Osteocyte (in vitro differentiated cells): ENCODE measurements around the gene EPS8L1. TPM values are rescaled to one million over a fixed set of nuclear protein-coding genes. Genes with fewer than 3 reads are reported as not detected.
"Not testable (repeated sequence)": the region's sequence is repeated elsewhere in the genome, so short reads cannot be mapped to it uniquely, and the experiment has no call there.

ENCODE experiments used
- DNase-seq: peaks from one replicate; pipeline ENCODE4 v3.0.0; 2021; ENCODE audit warnings: mixed read lengths; ENCODE audit not compliant: unreplicated experiment; ENCODE audit errors: extremely low spot score
- H3K27ac Mint-ChIP-seq: one replicate; pipeline ENCODE4 v1.8.0; 2021; ENCODE audit warnings: mild to moderate bottlenecking, mixed read lengths; ENCODE audit not compliant: unreplicated experiment
- H3K27me3 Mint-ChIP-seq: one replicate; pipeline ENCODE4 v1.8.0; 2021; ENCODE audit warnings: mixed read lengths; ENCODE audit not compliant: unreplicated experiment
- H3K36me3 Mint-ChIP-seq: one replicate; pipeline ENCODE4 v1.8.0; 2021; ENCODE audit warnings: mixed read lengths; ENCODE audit not compliant: unreplicated experiment
- H3K4me1 Mint-ChIP-seq: one replicate; pipeline ENCODE4 v1.8.0; 2021; ENCODE audit warnings: mixed read lengths; ENCODE audit not compliant: unreplicated experiment
- H3K4me3 Mint-ChIP-seq: one replicate; pipeline ENCODE4 v1.8.0; 2021; ENCODE audit warnings: mild to moderate bottlenecking, moderate library complexity, mixed read lengths; ENCODE audit not compliant: unreplicated experiment
- H3K9me3 Mint-ChIP-seq: one replicate; pipeline ENCODE4 v1.8.0; 2021; ENCODE audit warnings: mixed read lengths; ENCODE audit not compliant: unreplicated experiment
- CTCF ChIP-seq: fragments of 200-600 bp; sonication (generic); IDR thresholded peaks from 2 replicates; pipeline ENCODE4 v1.5.0; 2021; ENCODE audit warnings: antibody characterized with exemption, mild to moderate bottlenecking, moderate library complexity
- total RNA-seq: library from RNA; stranded (reverse); gene quantifications from 2 replicates; pipeline ENCODE4 v1.2.1, GENCODE V29; 2021

The EPS8L1 gene
- total RNA-seq, 1 donor from 2014 or later = 4.5 TPM

- Mint-ChIP-seq H3K27me3 (peaks cover 28% of the 10 kb centered on the region), H3K4me1 (peaks cover 10% of the 10 kb centered on the region), H3K36me3 (peaks cover 6% of the 10 kb centered on the region), H3K4me3 (peak within 1 kb of the TSS; percentile 82), H3K27ac (peak within 1 kb of the TSS; percentile 44), H3K9me3 (no peaks in the 10 kb centered on the region)
- no peak for TF ChIP-seq CTCF
- peak; percentile 99 for DNase-seq
Measured at GRCh38 chr19:55062735-55063491, 12.8 kb upstream of the EPS8L1 start, which contains the start of gene RDH13. Gene RDH13 (minus strand): TSS chr19:55063148. CDS start chr19:55063032, 116 bp downstream.

- Mint-ChIP-seq H3K27me3 (peaks cover 34% of the 10 kb centered on the region), H3K4me1 (peaks cover 10% of the 10 kb centered on the region), H3K4me3 (peak overlapping the region; percentile 82), H3K9me3 (no peaks in the 10 kb centered on the region), H3K27ac (peak overlapping the region; percentile 41), H3K36me3 (peaks cover 3% of the 10 kb centered on the region)
- TF ChIP-seq CTCF = no peak
- no peak for DNase-seq
Measured at GRCh38 chr19:55063492-55063843, 12.2 kb upstream of the EPS8L1 start.

- not testable (repeated sequence) for DNase-seq, H3K9me3 Mint-ChIP-seq, H3K36me3 Mint-ChIP-seq, H3K4me3 Mint-ChIP-seq, H3K27ac Mint-ChIP-seq
- Mint-ChIP-seq H3K27me3 (peaks cover 35% of the 10 kb centered on the region), H3K4me1 (peaks cover 18% of the 10 kb centered on the region)
Measured at GRCh38 chr19:55065516-55065915, 10.2 kb upstream of the EPS8L1 start.

GRCh38 chr19:55066107-55066709, 9.5 kb upstream of the EPS8L1 start:
- no peak for DNase-seq
- Mint-ChIP-seq H3K9me3 (no peaks in the 10 kb centered on the region), H3K27me3 (peaks cover 35% of the 10 kb centered on the region), H3K4me3 (no peak overlapping the region), H3K36me3 (no peaks in the 10 kb centered on the region), H3K4me1 (peaks cover 20% of the 10 kb centered on the region), H3K27ac (no peak overlapping the region)
- no peak for TF ChIP-seq CTCF

GRCh38 chr19:55067869-55068268, 7.8 kb upstream of the EPS8L1 start:
- DNase-seq = no peak
- H3K4me1 Mint-ChIP-seq = peaks cover 13% of the 10 kb centered on the region
- no peak overlapping the region for H3K4me3 Mint-ChIP-seq
- no peak overlapping the region for H3K27ac Mint-ChIP-seq
- no peaks in the 10 kb centered on the region for H3K9me3 Mint-ChIP-seq
- no peak for TF ChIP-seq CTCF
- no peaks in the 10 kb centered on the region for H3K36me3 Mint-ChIP-seq
- H3K27me3 Mint-ChIP-seq = peaks cover 39% of the 10 kb centered on the region
